CD4-positive, CD25-positive, alpha-beta regulatory T cell (primary cell): ENCODE measurements around the gene TLR4. TPM values are rescaled to one million over a fixed set of nuclear protein-coding genes. Genes with fewer than 3 reads are reported as not detected.

ENCODE experiments used
- ATAC-seq, 2 donors: fragments of 150-1000 bp; cut with Tn5 transposase; one replicate each; pipeline ENCODE4 v1.10.0; 2021; ENCODE audit warnings: low read depth in 2 of 2, moderate number of reproducible peaks in 2 of 2, moderate library complexity in 1 of 2
- DNase-seq, 3 donors: peaks; one replicate each; pipeline versions ENCODE4 v3.0.0 to v3.0.0-alpha.2; 2012 to 2022; ENCODE audit warnings: mixed read lengths in 1 of 3
- H3K27ac ChIP-seq: one replicate; pipeline ENCODE4 v1.7.0; 2013; ENCODE audit warnings: mild to moderate bottlenecking, low read length; ENCODE audit not compliant: insufficient read depth, poor library complexity, severe bottlenecking
- H3K27me3 ChIP-seq: one replicate; pipeline ENCODE4 v1.7.0; 2013; ENCODE audit warnings: low read length; ENCODE audit not compliant: control insufficient read depth, insufficient read depth
- H3K36me3 ChIP-seq: one replicate; pipeline ENCODE4 v1.7.0; 2013; ENCODE audit warnings: mild to moderate bottlenecking, low read length, moderate library complexity; ENCODE audit not compliant: control insufficient read depth, insufficient read depth
- H3K4me1 ChIP-seq: 2 replicates; pipeline ENCODE4 v1.7.0; 2013; ENCODE audit warnings: mild to moderate bottlenecking, low read length; ENCODE audit not compliant: insufficient read depth, control insufficient read depth, poor library complexity, severe bottlenecking
- H3K4me3 ChIP-seq: one replicate; pipeline ENCODE4 v1.7.0; 2013; ENCODE audit warnings: low read depth, mild to moderate bottlenecking, low read length, moderate library complexity
- H3K9me3 ChIP-seq, 2 experiments: 1 replicate in 1 of 2; 2 replicates in 1 of 2; pipeline ENCODE4 v1.7.0; 2013; ENCODE audit warnings: low read length in 2 of 2, mild to moderate bottlenecking in 1 of 2, moderate library complexity in 1 of 2; ENCODE audit not compliant: control insufficient read depth in 2 of 2
- H3K27ac Mint-ChIP-seq, 3 donors: one replicate each; pipeline ENCODE4 v1.8.0; 2020 to 2022; ENCODE audit warnings: mild to moderate bottlenecking in 3 of 3, mixed read lengths in 3 of 3, moderate library complexity in 2 of 3
- H3K27me3 Mint-ChIP-seq: one replicate; pipeline ENCODE4 v1.8.0; 2022; ENCODE audit warnings: mild to moderate bottlenecking, mixed read lengths
- H3K36me3 Mint-ChIP-seq: one replicate; pipeline ENCODE4 v1.8.0; 2020; ENCODE audit warnings: mixed read lengths
- H3K4me1 Mint-ChIP-seq, 4 donors: one replicate each; pipeline ENCODE4 v1.8.0; 2020 to 2022; ENCODE audit warnings: mixed read lengths in 4 of 4, mild to moderate bottlenecking in 1 of 4
- H3K4me3 Mint-ChIP-seq, 4 donors: one replicate each; pipeline ENCODE4 v1.8.0; 2020 to 2022; ENCODE audit warnings: mild to moderate bottlenecking in 4 of 4, mixed read lengths in 4 of 4, moderate library complexity in 3 of 4
- H3K9me3 Mint-ChIP-seq, 7 donors: one replicate each; pipeline ENCODE4 v1.8.0; 2020 to 2022; ENCODE audit warnings: mixed read lengths in 7 of 7, mild to moderate bottlenecking in 3 of 7, moderate library complexity in 2 of 7
- polyA plus RNA-seq, 4 donors: library from polyadenylated mRNA; unstranded; fragments of 300-500 nt; fragmentation: Illumina TruSeq; gene quantifications; one replicate each; pipeline ENCODE4 v1.2.3, GENCODE V29; 2021
- total RNA-seq: library from RNA; stranded (reverse); gene quantifications from one replicate; pipeline ENCODE4 v1.2.3, GENCODE V29; 2022

The TLR4 gene
- total and polyA plus RNA-seq, 5 donors from 2014 or later, result 0.07 to 0.13 TPM; not detected in 3

DNA sequence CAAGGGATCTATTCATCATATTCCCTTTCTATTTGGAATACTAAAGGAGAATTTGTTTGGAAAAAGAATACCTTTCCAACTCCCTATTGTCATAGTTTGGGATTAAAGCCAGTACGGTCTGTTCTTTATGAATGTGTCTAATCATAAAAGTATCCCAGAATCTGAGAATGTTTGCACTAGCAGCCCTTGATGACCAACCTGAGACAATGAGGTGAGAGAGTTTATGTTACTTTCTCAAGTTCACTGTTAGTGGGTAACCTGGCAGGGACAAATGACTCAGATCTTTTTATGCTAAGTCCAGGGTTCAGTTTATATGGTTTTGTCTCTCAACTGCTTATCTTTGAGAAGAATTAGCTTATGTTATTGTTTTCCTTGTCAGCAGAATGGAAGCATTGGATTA is 25.3 kb upstream of the TLR4 start:
- no peak overlapping the region for H3K4me3 Mint-ChIP-seq
- peaks cover 0 to 10% (median 2%) of the 10 kb centered on the region in 7 donors for H3K9me3 Mint-ChIP-seq
- no peaks in the 10 kb centered on the region for H3K27me3 ChIP-seq
- no peaks in the 10 kb centered on the region for H3K36me3 ChIP-seq
- H3K4me1 ChIP-seq, result no peaks in the 10 kb centered on the region
- no peaks in the 10 kb centered on the region for H3K9me3 ChIP-seq
- no peaks in the 10 kb centered on the region for H3K36me3 Mint-ChIP-seq
- ATAC-seq (no peak), DNase-seq (no peak)
- H3K4me1 Mint-ChIP-seq, result no peaks in the 10 kb centered on the region
- H3K4me3 ChIP-seq, result no peak overlapping the region
- H3K27ac Mint-ChIP-seq, result no peak overlapping the region
- no peak overlapping the region for H3K27ac ChIP-seq
- H3K27me3 Mint-ChIP-seq, result no peaks in the 10 kb centered on the region

DNA sequence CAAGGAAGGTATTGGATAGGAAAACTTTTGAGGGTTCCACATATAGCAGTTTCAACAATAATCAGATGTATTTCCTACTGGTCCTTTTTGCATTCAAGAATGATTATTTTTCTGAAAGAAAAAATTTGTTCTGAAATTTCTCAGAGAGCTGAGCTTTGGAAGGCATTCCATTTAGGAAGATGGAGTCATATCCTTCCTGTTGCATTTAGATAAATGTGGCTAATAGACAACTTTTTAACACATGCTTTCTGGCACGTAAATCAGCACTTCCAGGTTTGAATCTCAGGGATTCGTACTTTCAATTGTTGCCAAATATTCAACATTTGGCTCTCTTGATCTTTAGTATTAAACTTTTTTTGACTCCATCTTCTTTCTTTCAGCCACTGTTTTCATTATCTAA is 24.8 kb upstream of the TLR4 start:
- ATAC-seq (no peak), DNase-seq (no peak)
- H3K27me3 Mint-ChIP-seq, result no peaks in the 10 kb centered on the region
- Histone ChIP-seq H3K36me3 (no peaks in the 10 kb centered on the region), H3K4me1 (no peaks in the 10 kb centered on the region), H3K27ac (no peak overlapping the region), H3K9me3 (no peaks in the 10 kb centered on the region), H3K27me3 (no peaks in the 10 kb centered on the region), H3K4me3 (no peak overlapping the region)
- H3K4me1 Mint-ChIP-seq, result no peaks in the 10 kb centered on the region
- peaks cover 0 to 13% (median 2%) of the 10 kb centered on the region in 7 donors for H3K9me3 Mint-ChIP-seq
- H3K4me3 Mint-ChIP-seq, result no peak overlapping the region
- H3K36me3 Mint-ChIP-seq, result no peaks in the 10 kb centered on the region
- no peak overlapping the region for H3K27ac Mint-ChIP-seq

DNA sequence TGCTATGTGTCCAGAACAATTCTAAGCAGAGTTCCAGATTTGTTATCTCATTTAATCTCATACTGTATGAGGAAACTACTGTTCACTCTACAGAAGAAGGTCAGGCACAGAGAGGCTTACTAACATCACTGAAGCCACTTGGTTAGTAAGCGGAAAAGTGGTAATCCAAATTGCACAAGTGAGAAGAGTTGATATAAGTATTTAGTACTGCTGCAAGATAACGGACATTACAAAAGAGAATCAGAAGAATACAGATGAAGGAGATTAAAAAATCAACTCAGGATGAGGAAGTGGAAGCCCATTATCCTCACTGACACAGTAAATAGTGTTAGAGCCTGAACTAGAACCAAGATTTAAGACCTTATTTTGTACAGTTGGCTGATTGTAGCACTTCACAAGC is 22.3 kb upstream of the TLR4 start:
- Mint-ChIP-seq H3K4me3 (no peak overlapping the region), H3K4me1 (no peaks in the 10 kb centered on the region), H3K9me3 (peaks cover 0 to 13% (median 5%) of the 10 kb centered on the region in 7 donors), H3K27me3 (no peaks in the 10 kb centered on the region), H3K27ac (no peak overlapping the region), H3K36me3 (no peaks in the 10 kb centered on the region)
- ATAC-seq, result no peak
- Histone ChIP-seq H3K9me3 (no peaks in the 10 kb centered on the region), H3K27ac (no peak overlapping the region), H3K36me3 (no peaks in the 10 kb centered on the region), H3K27me3 (no peaks in the 10 kb centered on the region), H3K4me3 (no peak overlapping the region), H3K4me1 (no peaks in the 10 kb centered on the region)
- DNase-seq, result no peak

DNA sequence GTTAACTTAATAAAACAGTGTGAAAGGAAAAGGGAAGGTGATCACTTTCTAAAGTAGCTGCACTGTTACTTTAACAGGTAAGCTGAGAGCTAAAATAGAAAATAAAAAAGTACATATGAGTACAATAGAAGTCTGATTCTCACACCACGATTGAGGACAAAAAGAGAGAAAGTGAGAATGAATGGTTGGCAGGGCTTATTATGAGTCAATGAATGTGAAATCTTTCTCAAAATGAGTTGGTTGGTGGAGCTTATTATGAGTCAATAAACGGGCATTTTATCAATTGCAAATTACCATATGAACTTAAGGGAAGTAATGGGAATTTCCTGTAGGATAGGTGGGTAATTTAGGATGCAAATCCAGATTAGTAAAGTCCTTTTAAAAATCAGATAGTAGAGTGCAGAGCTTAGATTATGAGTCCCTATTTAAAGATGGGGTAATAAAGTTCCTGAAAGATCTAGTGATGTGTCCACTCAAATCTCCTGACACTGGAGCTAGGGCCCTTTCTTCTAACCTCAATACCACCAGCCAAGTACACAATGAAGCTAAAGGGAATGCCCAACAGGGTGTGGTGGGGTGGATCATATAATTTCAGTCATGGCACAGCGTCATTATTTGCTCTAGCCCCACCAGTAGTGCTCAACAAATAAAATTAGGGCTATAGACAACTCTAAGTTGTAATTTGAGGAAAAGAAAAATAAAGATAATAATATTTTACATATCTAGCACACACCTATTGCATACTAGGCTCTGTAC is 21.1 kb upstream of the TLR4 start:
- H3K4me1 ChIP-seq, result no peaks in the 10 kb centered on the region
- Mint-ChIP-seq H3K9me3 (peaks cover 0 to 14% (median 6%) of the 10 kb centered on the region in 7 donors), H3K27ac (no peak overlapping the region), H3K4me3 (no peak overlapping the region), H3K4me1 (no peaks in the 10 kb centered on the region), H3K36me3 (no peaks in the 10 kb centered on the region), H3K27me3 (no peaks in the 10 kb centered on the region)
- H3K27ac ChIP-seq, result no peak overlapping the region
- H3K4me3 ChIP-seq, result no peak overlapping the region
- no peaks in the 10 kb centered on the region for H3K9me3 ChIP-seq
- no peaks in the 10 kb centered on the region for H3K36me3 ChIP-seq
- no peaks in the 10 kb centered on the region for H3K27me3 ChIP-seq
- ATAC-seq (no peak), DNase-seq (no peak)

DNA sequence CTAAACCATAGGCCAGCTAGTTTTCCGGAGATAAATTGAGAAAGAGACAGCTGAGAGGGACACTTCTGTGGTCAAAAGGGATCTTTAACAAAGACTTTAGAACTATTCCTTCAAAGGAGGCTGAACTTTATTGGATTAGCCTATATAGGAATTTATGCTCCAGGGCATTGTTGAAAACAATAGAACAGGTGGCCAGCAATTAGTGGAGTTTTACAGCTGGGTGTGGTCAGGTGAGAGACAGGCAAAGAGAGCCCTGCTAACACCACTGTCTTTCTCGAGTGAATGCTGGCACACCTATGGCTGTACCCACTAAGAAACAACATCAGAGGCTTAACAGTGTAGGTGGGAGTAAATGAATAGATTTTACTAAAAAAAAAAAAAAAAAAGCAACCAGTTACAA is 16.7 kb upstream of the TLR4 start:
- no peak for DNase-seq
- Histone ChIP-seq H3K36me3 (no peaks in the 10 kb centered on the region), H3K4me1 (no peaks in the 10 kb centered on the region), H3K27ac (no peak overlapping the region), H3K27me3 (no peaks in the 10 kb centered on the region), H3K4me3 (no peak overlapping the region), H3K9me3 (no peaks in the 10 kb centered on the region)
- Mint-ChIP-seq H3K27ac (no peak overlapping the region), H3K36me3 (no peaks in the 10 kb centered on the region), H3K4me3 (no peak overlapping the region), H3K9me3 (peaks cover 0 to 16% (median 4%) of the 10 kb centered on the region in 7 donors), H3K27me3 (no peaks in the 10 kb centered on the region), H3K4me1 (no peaks in the 10 kb centered on the region)
- no peak for ATAC-seq

DNA sequence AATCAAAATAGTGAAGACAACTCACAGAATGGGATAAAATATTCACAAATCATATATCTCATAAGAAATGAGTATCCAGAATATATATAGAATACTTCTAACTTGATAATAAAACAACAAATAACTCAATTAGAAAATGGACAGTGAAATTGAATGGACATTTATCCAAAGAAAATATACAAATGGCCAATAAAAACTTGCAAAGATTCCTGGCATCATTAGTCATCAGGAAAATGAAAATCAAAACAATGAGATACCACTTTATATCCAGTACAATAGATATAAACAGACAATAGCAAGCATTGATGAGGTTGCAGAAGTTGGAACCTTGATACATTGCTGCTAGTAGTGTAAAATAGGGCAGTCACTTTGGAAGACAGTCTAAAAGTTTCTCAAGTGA is 12.8 kb upstream of the TLR4 start:
- H3K27ac Mint-ChIP-seq, result no peak overlapping the region
- no peaks in the 10 kb centered on the region for H3K36me3 Mint-ChIP-seq
- H3K36me3 ChIP-seq, result no peaks in the 10 kb centered on the region
- H3K9me3 Mint-ChIP-seq, result peaks cover 1 to 14% (median 5%) of the 10 kb centered on the region in 7 donors
- no peaks in the 10 kb centered on the region for H3K4me1 ChIP-seq
- no peak overlapping the region for H3K4me3 ChIP-seq
- no peaks in the 10 kb centered on the region for H3K9me3 ChIP-seq
- H3K27me3 ChIP-seq, result no peaks in the 10 kb centered on the region
- ATAC-seq, result no peak
- no peak for DNase-seq
- H3K27me3 Mint-ChIP-seq, result no peaks in the 10 kb centered on the region
- no peak overlapping the region for H3K27ac ChIP-seq
- no peaks in the 10 kb centered on the region for H3K4me1 Mint-ChIP-seq
- no peak overlapping the region for H3K4me3 Mint-ChIP-seq

DNA sequence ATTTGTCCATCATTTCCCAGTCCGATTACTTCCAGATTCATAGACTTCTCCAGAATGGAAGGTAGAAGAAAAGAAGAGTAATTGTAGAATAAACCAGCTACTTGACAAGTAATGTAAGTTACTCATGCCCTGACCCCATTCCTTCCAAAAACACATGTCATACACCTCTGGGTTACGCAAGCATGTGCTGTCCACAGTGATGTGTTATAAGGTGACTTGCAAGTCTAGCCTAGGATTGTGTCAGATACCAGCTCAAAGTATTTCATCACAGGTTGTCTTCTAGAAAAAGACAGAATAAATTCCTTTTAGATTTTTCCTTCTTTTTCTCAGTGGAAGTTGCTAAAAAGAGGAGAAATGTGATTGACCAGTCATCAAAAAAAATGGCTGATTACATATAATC is 8.0 kb upstream of the TLR4 start:
- Histone ChIP-seq H3K27ac (no peak overlapping the region), H3K9me3 (no peaks in the 10 kb centered on the region), H3K36me3 (no peaks in the 10 kb centered on the region), H3K27me3 (no peaks in the 10 kb centered on the region), H3K4me1 (no peaks in the 10 kb centered on the region), H3K4me3 (no peak overlapping the region)
- Mint-ChIP-seq H3K27me3 (no peaks in the 10 kb centered on the region), H3K27ac (no peak overlapping the region), H3K9me3 (peaks cover 0 to 17% (median 5%) of the 10 kb centered on the region in 7 donors), H3K36me3 (no peaks in the 10 kb centered on the region), H3K4me3 (no peak overlapping the region), H3K4me1 (no peaks in the 10 kb centered on the region)
- DNase-seq (no peak), ATAC-seq (no peak)

DNA sequence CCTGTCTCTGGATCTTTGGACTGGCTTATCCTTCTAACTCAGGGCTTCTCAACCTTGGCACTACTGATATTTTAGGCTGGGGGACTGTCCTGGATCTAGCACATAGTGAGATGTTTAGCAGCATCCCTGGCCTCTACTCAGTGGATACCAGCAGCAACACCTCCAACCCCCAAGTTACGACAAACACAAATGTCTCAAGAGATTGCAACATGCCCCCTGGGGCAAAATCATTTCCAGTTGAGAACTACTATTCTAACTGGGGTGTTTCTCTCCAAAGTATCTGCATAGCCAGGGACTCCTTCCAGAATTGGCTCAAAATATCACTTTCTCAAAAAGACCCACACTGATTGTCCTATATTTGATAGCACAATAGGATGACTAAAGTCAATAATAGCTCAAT is 7.2 kb upstream of the TLR4 start:
- Mint-ChIP-seq H3K4me1 (no peaks in the 10 kb centered on the region), H3K36me3 (no peaks in the 10 kb centered on the region), H3K27ac (no peak overlapping the region), H3K9me3 (peaks cover 0 to 18% (median 5%) of the 10 kb centered on the region in 7 donors), H3K27me3 (no peaks in the 10 kb centered on the region), H3K4me3 (no peak overlapping the region)
- ATAC-seq, result no peak
- Histone ChIP-seq H3K4me1 (no peaks in the 10 kb centered on the region), H3K27me3 (no peaks in the 10 kb centered on the region), H3K4me3 (no peak overlapping the region), H3K27ac (no peak overlapping the region), H3K9me3 (no peaks in the 10 kb centered on the region), H3K36me3 (no peaks in the 10 kb centered on the region)
- DNase-seq, result no peak
